Liver (tissue), 3 donors: Measurements from ENCODE around the gene SMARCC1.

Experiments
- ATF3 ChIP-seq: IDR thresholded peaks from 2 replicates; pipeline ENCODE4 v1.6.1; 2016; ENCODE audit warnings: antibody characterized with exemption
- CTCF ChIP-seq: fragments of 150-350 bp; IDR thresholded peaks from 2 replicates; pipeline ENCODE4 v1.5.1; 2017; ENCODE audit warnings: improper control_type of control experiment, low read depth, low read length; ENCODE audit not compliant: missing input control
- MAX ChIP-seq: IDR thresholded peaks from 2 replicates; pipeline ENCODE4 v1.6.1; 2016; ENCODE audit warnings: antibody characterized with exemption
- RXRA ChIP-seq, 2 donors: IDR thresholded peaks; 2 replicates each; pipeline ENCODE4 v1.6.1; 2017 to 2018; ENCODE audit warnings: antibody characterized with exemption in 2 of 2, mild to moderate bottlenecking in 1 of 2
- ZBTB33 ChIP-seq: IDR thresholded peaks from 2 replicates; pipeline ENCODE4 v1.6.1; 2016; ENCODE audit warnings: antibody characterized with exemption
- donor health status: healthy.
- donor health status: healthy.

DNA sequence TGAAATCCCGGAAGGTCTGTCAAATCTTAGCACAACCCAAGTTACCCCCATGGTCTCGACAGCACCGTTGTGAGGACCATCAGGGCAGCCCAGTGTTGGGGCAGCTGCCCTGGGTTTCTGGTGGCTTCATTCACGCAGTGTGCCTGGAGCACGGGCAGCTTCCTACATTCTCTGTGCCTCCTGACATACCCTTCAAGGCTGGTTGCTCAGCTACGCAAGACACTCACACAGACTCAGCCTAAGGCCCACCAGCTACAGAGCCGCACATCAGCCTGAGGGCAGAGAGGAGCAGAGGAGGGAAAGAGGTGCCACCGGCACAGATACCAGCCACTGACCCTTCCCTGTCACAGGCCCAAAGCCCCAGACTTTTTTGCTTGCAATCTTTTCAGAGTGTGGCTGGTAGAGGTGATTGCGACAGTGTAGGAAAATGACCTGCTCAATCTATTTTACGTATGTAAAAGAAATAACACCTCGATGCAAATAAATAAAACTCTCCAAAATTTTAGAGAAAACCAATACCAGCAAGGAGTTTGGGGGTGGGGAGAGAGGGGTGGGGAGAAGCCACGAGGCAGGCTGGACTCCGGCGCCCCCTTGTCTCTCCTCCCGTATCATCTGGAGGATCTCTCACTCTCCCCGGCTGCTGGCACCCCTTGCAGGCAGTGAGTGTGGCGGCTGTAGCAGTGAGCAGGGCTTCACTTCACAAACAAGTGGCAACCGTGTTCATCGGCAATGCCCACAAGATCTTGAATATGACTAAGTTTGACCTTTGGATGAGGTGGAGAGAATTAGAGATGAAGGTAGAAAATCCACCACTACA, 215.8 kb downstream of the SMARCC1 start:
- no peak for TF ChIP-seq CTCF
- no peak for TF ChIP-seq ZBTB33
- no peak for TF ChIP-seq RXRA (IDR thresholded peaks at IDR 0.05)
- no peak for TF ChIP-seq MAX
- TF ChIP-seq ATF3: no peak
